ENCODE data around the gene VPS37B.

DNA sequence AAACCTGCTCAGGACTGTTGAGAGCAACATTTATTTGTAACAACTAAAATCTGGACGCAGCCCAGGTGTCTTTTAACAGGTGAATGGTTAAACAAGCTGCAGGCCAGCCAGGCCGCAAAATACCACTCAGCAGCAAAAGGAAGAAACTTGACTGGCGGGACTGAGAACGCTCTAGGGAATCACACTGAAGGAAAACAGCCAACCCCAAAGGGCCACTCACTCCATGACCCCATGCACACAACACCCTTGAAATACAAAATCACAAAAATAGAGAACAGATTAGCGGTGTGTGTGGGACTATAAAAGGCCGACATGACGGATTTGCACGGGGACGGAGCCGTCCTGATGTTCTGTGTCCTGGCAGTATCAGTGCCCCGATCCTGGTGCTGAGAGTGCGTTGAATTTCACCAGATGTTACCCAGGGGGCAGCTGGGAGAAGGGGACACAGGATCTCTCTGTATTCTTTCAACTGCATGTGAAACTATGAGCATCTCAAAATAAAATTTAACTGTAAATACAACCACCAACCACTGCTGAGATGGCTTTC, 23.0 kb downstream of the VPS37B start:
- no peak for TF ChIP-seq TAF1 (IDR thresholded peaks at IDR 0.05; ENCODE audit: borderline replicate concordance, low read depth, low read length)
- no peak for TF ChIP-seq POLR2A (IDR thresholded peaks at IDR 0.05; ENCODE audit: low read depth, low read length)

Data from GM12892 (cell line).